ENCODE measurements around the gene KCNG4. TPM values are rescaled to one million over a fixed set of nuclear protein-coding genes. Genes with fewer than 3 reads are reported as not detected.
A peak's percentile ranks its signal among the peaks of the same experiment; 100 is the strongest.

Gene KCNG4
- total RNA-seq, 2 experiments from 2014 or later = not detected

GRCh38 chr16:84278333-84278732 lies 38.5 kb upstream of the KCNG4 start:
- TF ChIP-seq CTCF (IDR thresholded peaks at IDR 0.05) = no peak
- H3K4me3 Mint-ChIP-seq = no peak overlapping the region
- CTCF ChIA-PET = interaction anchor here (1.0 to 2.3 kb wide), 7 partner anchors 10 to 228 kb away, joined by 3 to 18 read pairs (median 7); partner anchors contain the start of gene TAF1C
- no peaks in the 10 kb centered on the region for H3K4me1 Mint-ChIP-seq (ENCODE audit: low read depth)
- H3K27ac Mint-ChIP-seq = no peak overlapping the region
- intact Hi-C loops (cut with micrococcal nuclease) = no loop called here
- ATAC-seq = no peak
- POLR2A ChIA-PET = no interaction called here
- H3K36me3 Mint-ChIP-seq (ENCODE audit: low read depth) = no peaks in the 10 kb centered on the region
- peaks cover 4% of the 10 kb centered on the region for H3K27me3 Mint-ChIP-seq
- no peak for DNase-seq
- H3K9me3 Mint-ChIP-seq = no peaks in the 10 kb centered on the region

GRCh38 chr16:84277244-84277823 lies 37.5 kb upstream of the KCNG4 start:
- POLR2A ChIA-PET = no interaction called here
- CTCF ChIA-PET = interaction anchor here (0.5 to 3.4 kb wide), 42 partner anchors 10 to 676 kb away, joined by 3 to 31 read pairs (median 4); partner anchors contain the start of genes KCNG4 and TAF1C

GRCh38 chr16:84275585-84276151 lies 35.9 kb upstream of the KCNG4 start:
- H3K36me3 Mint-ChIP-seq (ENCODE audit: low read depth) = no peaks in the 10 kb centered on the region
- no peaks in the 10 kb centered on the region for H3K4me1 Mint-ChIP-seq (ENCODE audit: low read depth)
- H3K9me3 Mint-ChIP-seq = no peaks in the 10 kb centered on the region
- no peak for TF ChIP-seq CTCF (IDR thresholded peaks at IDR 0.05)
- intact Hi-C loops (cut with micrococcal nuclease) = no loop called here
- POLR2A ChIA-PET = no interaction called here
- no peak overlapping the region for H3K4me3 Mint-ChIP-seq
- no peak overlapping the region for H3K27ac Mint-ChIP-seq
- DNase-seq = no peak
- ATAC-seq = no peak
- CTCF ChIA-PET = interaction anchor here (0.8 to 3.4 kb wide), 9 partner anchors 8 to 463 kb away, joined by 3 to 31 read pairs (median 8); no protein-coding TSS in a partner anchor
- H3K27me3 Mint-ChIP-seq = peaks cover 4% of the 10 kb centered on the region

More at GRCh38 chr16:84277244-84277823, 37.5 kb upstream of the KCNG4 start:
- H3K36me3 Mint-ChIP-seq (ENCODE audit: low read depth) = no peaks in the 10 kb centered on the region
- DNase-seq (peak; percentile 84), ATAC-seq (peak; percentile 82)
- H3K4me1 Mint-ChIP-seq (ENCODE audit: low read depth) = no peaks in the 10 kb centered on the region
- H3K27me3 Mint-ChIP-seq = peaks cover 4% of the 10 kb centered on the region
- intact Hi-C loops (cut with micrococcal nuclease) = no loop called here
- peak; percentile 91 for TF ChIP-seq CTCF (IDR thresholded peaks at IDR 0.05)
- no peak overlapping the region for H3K4me3 Mint-ChIP-seq
- no peaks in the 10 kb centered on the region for H3K9me3 Mint-ChIP-seq
- H3K27ac Mint-ChIP-seq = no peak overlapping the region

GRCh38 chr16:84274515-84274914 lies 34.7 kb upstream of the KCNG4 start:
- H3K9me3 Mint-ChIP-seq = no peaks in the 10 kb centered on the region
- DNase-seq = no peak
- ATAC-seq = no peak
- CTCF ChIA-PET = interaction anchor here (1.0 to 3.4 kb wide), 2 partner anchors 10 to 34 kb away, joined by 3 to 19 read pairs; no protein-coding TSS in a partner anchor
- no peaks in the 10 kb centered on the region for H3K4me1 Mint-ChIP-seq (ENCODE audit: low read depth)
- POLR2A ChIA-PET = no interaction called here
- H3K36me3 Mint-ChIP-seq (ENCODE audit: low read depth) = no peaks in the 10 kb centered on the region
- TF ChIP-seq CTCF (IDR thresholded peaks at IDR 0.05) = no peak
- no peak overlapping the region for H3K27ac Mint-ChIP-seq
- no peak overlapping the region for H3K4me3 Mint-ChIP-seq
- intact Hi-C loops (cut with micrococcal nuclease) = no loop called here
- H3K27me3 Mint-ChIP-seq = peaks cover 6% of the 10 kb centered on the region

GRCh38 chr16:84272740-84273320 lies 33.0 kb upstream of the KCNG4 start:
- CTCF ChIA-PET = no interaction called here

More at GRCh38 chr16:84272740-84273320, 33.0 kb upstream of the KCNG4 start:
- H3K36me3 Mint-ChIP-seq (ENCODE audit: low read depth) = no peaks in the 10 kb centered on the region
- intact Hi-C loops (cut with micrococcal nuclease) = no loop called here
- no peaks in the 10 kb centered on the region for H3K4me1 Mint-ChIP-seq (ENCODE audit: low read depth)
- TF ChIP-seq CTCF (IDR thresholded peaks at IDR 0.05) = no peak
- no peak for DNase-seq
- ATAC-seq = no peak
- POLR2A ChIA-PET = no interaction called here
- H3K27me3 Mint-ChIP-seq = peaks cover 5% of the 10 kb centered on the region
- no peak overlapping the region for H3K4me3 Mint-ChIP-seq
- H3K27ac Mint-ChIP-seq = no peak overlapping the region
- no peaks in the 10 kb centered on the region for H3K9me3 Mint-ChIP-seq
